Tibial nerve (tissue), 3 donors: ENCODE results near the gene ANO7.

Source experiments
- POLR2A ChIP-seq, 2 donors: fragments of 450-650 bp; IDR thresholded peaks; one replicate each; pipeline ENCODE4 v1.6.1; 2017; ENCODE audit warnings: antibody characterized with exemption in 2 of 2, mild to moderate bottlenecking in 2 of 2, moderate library complexity in 2 of 2
- TF ChIP-seq, protein P1 (sequence below), 5 experiments: fragments of 200-600 bp in 3 of 5; fragments of 450-650 bp in 2 of 5; sonication (generic) in 3 of 5; IDR thresholded peaks; one replicate each; pipeline ENCODE4 v1.5.1; 2016 to 2019; ENCODE audit warnings: antibody characterized with exemption in 5 of 5, mild to moderate bottlenecking in 3 of 5, moderate library complexity in 2 of 5

DNA sequence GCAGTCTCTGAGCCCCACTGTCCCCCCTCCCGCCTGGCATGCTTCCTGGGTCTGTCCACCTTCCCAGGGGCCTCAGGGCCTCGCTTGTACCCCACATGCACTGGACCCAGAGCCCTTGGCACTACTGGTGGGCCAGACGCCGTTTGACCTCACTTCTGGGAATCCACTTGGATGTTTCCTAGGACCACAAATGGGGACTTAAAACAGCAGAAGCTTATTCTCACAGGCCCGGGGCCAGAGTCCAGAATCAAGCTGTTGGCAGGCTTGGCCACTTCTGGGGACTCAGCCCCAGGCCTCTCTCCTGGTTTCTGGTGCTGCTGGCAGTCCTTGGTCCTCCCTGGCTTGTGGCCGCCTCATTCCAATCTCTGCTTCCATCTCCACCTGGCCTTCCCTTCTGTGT, 19.6 kb downstream of the ANO7 start:
- TF ChIP-seq POLR2A (IDR thresholded peaks at IDR 0.05) = no peak
- TF ChIP-seq, protein P1, sequence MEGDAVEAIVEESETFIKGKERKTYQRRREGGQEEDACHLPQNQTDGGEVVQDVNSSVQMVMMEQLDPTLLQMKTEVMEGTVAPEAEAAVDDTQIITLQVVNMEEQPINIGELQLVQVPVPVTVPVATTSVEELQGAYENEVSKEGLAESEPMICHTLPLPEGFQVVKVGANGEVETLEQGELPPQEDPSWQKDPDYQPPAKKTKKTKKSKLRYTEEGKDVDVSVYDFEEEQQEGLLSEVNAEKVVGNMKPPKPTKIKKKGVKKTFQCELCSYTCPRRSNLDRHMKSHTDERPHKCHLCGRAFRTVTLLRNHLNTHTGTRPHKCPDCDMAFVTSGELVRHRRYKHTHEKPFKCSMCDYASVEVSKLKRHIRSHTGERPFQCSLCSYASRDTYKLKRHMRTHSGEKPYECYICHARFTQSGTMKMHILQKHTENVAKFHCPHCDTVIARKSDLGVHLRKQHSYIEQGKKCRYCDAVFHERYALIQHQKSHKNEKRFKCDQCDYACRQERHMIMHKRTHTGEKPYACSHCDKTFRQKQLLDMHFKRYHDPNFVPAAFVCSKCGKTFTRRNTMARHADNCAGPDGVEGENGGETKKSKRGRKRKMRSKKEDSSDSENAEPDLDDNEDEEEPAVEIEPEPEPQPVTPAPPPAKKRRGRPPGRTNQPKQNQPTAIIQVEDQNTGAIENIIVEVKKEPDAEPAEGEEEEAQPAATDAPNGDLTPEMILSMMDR (IDR thresholded peaks at IDR 0.05) = no peak
